A673 (cell line): ENCODE measurements around the gene GJD2.

Experiments used
- EZH2 ChIP-seq: fragments of 200-600 bp; sonication (generic); IDR thresholded peaks from 2 replicates; pipeline ENCODE4 v1.6.1; 2017; ENCODE audit warnings: borderline replicate concordance, low read depth, mild to moderate bottlenecking, mixed read lengths, antibody characterized with exemption, low read length; ENCODE audit not compliant: poor library complexity, severe bottlenecking
- TF ChIP-seq, protein P1 (sequence below): fragments of 300-800, 200-600 bp; sonication (generic); conservative IDR thresholded peaks from 2 replicates; pipeline ENCODE4 v1.5.1; 2017; ENCODE audit warnings: low read depth, mild to moderate bottlenecking, antibody characterized with exemption, low read length, moderate library complexity, mixed read lengths

- TF ChIP-seq, protein P1, sequence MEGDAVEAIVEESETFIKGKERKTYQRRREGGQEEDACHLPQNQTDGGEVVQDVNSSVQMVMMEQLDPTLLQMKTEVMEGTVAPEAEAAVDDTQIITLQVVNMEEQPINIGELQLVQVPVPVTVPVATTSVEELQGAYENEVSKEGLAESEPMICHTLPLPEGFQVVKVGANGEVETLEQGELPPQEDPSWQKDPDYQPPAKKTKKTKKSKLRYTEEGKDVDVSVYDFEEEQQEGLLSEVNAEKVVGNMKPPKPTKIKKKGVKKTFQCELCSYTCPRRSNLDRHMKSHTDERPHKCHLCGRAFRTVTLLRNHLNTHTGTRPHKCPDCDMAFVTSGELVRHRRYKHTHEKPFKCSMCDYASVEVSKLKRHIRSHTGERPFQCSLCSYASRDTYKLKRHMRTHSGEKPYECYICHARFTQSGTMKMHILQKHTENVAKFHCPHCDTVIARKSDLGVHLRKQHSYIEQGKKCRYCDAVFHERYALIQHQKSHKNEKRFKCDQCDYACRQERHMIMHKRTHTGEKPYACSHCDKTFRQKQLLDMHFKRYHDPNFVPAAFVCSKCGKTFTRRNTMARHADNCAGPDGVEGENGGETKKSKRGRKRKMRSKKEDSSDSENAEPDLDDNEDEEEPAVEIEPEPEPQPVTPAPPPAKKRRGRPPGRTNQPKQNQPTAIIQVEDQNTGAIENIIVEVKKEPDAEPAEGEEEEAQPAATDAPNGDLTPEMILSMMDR, result no peak
- TF ChIP-seq EZH2, result peak; percentile 44
Observed at GRCh38 chr15:34754674-34755418, at the start of gene GJD2.
